Measurements from ENCODE around the gene KLHL33. TPM values are rescaled to one million over a fixed set of nuclear protein-coding genes. Genes with fewer than 3 reads are reported as not detected.

The KLHL33 gene
- total and polyA plus RNA-seq, 7 experiments from 2014 or later = 0.14 to 0.51 (median 0.23) TPM; not detected in 3

- no peaks in the 10 kb centered on the region for H3K9me3 ChIP-seq (ENCODE audit: control insufficient read depth in 2 of 3, low read length in 3 of 3)
- ATAC-seq = no peak
- POLR2A ChIA-PET = no interaction called here
- intact Hi-C loops (cut with micrococcal nuclease) = no loop called here
- Mint-ChIP-seq H3K27me3 (no peaks in the 10 kb centered on the region), H3K36me3 (peaks cover 21 to 73% (median 22%) of the 10 kb centered on the region in 5 donors), H3K9me3 (no peaks in the 10 kb centered on the region), H3K4me1 (no peaks in the 10 kb centered on the region), H3K4me3 (no peak overlapping the region), H3K27ac (peak overlapping the region in 1 of 9 donors; percentile 25)
- H3K27ac ChIP-seq (ENCODE audit: low read depth, low read length) = no peak overlapping the region
- H3K4me1 ChIP-seq (ENCODE audit: control insufficient read depth in 2 of 2, insufficient read depth in 2 of 2, low read length in 2 of 2) = no peaks in the 10 kb centered on the region
- peaks cover 17 to 97% (median 39%) of the 10 kb centered on the region in 3 experiments for H3K36me3 ChIP-seq (ENCODE audit: control insufficient read depth in 2 of 3, insufficient read depth in 3 of 3, low read length in 3 of 3)
- CTCF ChIA-PET = no interaction called here
- H3K4me3 ChIP-seq (ENCODE audit: low read length) = no peak overlapping the region
- no peak for DNase-seq
- H3K27me3 ChIP-seq (ENCODE audit: control insufficient read depth in 2 of 2, insufficient read depth in 2 of 2, low read length in 2 of 2) = no peaks in the 10 kb centered on the region
Observed at GRCh38 chr14:20380681-20381080, 55.3 kb downstream of the KLHL33 start.

- CTCF ChIA-PET = no interaction called here
- H3K27me3 Mint-ChIP-seq = no peaks in the 10 kb centered on the region
- Histone ChIP-seq H3K4me1 (ENCODE audit: control insufficient read depth in 2 of 2, insufficient read depth in 2 of 2, low read length in 2 of 2) (no peaks in the 10 kb centered on the region), H3K27ac (ENCODE audit: low read depth, low read length) (no peak overlapping the region), H3K36me3 (ENCODE audit: control insufficient read depth in 2 of 3, insufficient read depth in 3 of 3, low read length in 3 of 3) (peaks cover 17 to 96% (median 39%) of the 10 kb centered on the region in 3 experiments), H3K27me3 (ENCODE audit: control insufficient read depth in 2 of 2, insufficient read depth in 2 of 2, low read length in 2 of 2) (no peaks in the 10 kb centered on the region), H3K9me3 (ENCODE audit: control insufficient read depth in 2 of 3, low read length in 3 of 3) (no peaks in the 10 kb centered on the region), H3K4me3 (ENCODE audit: low read length) (no peak overlapping the region)
- no peak overlapping the region for H3K4me3 Mint-ChIP-seq
- H3K36me3 Mint-ChIP-seq = peaks cover 22 to 74% (median 24%) of the 10 kb centered on the region in 5 donors
- H3K9me3 Mint-ChIP-seq = no peaks in the 10 kb centered on the region
- intact Hi-C loops (cut with micrococcal nuclease) = no loop called here
- H3K27ac Mint-ChIP-seq = peak overlapping the region in 2 of 9 donors; percentile 2 to 46
- ATAC-seq (no peak), DNase-seq (no peak)
- no peaks in the 10 kb centered on the region for H3K4me1 Mint-ChIP-seq
- POLR2A ChIA-PET = interaction anchor here (1.2 kb wide), 1 partner anchor 8 kb away, joined by 3 read pairs; no protein-coding TSS in a partner anchor
Observed at GRCh38 chr14:20379743-20380142, 56.2 kb downstream of the KLHL33 start.

- H3K4me3 Mint-ChIP-seq = no peak overlapping the region
- no peak for ATAC-seq
- Histone ChIP-seq H3K4me3 (ENCODE audit: low read length) (no peak overlapping the region), H3K27me3 (ENCODE audit: control insufficient read depth in 2 of 2, insufficient read depth in 2 of 2, low read length in 2 of 2) (no peaks in the 10 kb centered on the region), H3K27ac (ENCODE audit: low read depth, low read length) (no peak overlapping the region), H3K36me3 (ENCODE audit: control insufficient read depth in 2 of 3, insufficient read depth in 3 of 3, low read length in 3 of 3) (peaks cover 14 to 95% (median 42%) of the 10 kb centered on the region in 3 experiments), H3K9me3 (ENCODE audit: control insufficient read depth in 2 of 3, low read length in 3 of 3) (no peaks in the 10 kb centered on the region), H3K4me1 (ENCODE audit: control insufficient read depth in 2 of 2, insufficient read depth in 2 of 2, low read length in 2 of 2) (no peaks in the 10 kb centered on the region)
- no peaks in the 10 kb centered on the region for H3K27me3 Mint-ChIP-seq
- peak overlapping the region in 1 of 9 donors; percentile 74 for H3K27ac Mint-ChIP-seq
- ChIA-PET CTCF (no interaction called here), POLR2A (no interaction called here)
- no peaks in the 10 kb centered on the region for H3K9me3 Mint-ChIP-seq
- intact Hi-C loops (cut with micrococcal nuclease) = no loop called here
- H3K4me1 Mint-ChIP-seq = no peaks in the 10 kb centered on the region
- DNase-seq = no peak
- peaks cover 24 to 72% (median 29%) of the 10 kb centered on the region in 5 donors for H3K36me3 Mint-ChIP-seq
Observed at GRCh38 chr14:20377171-20377570, 58.8 kb downstream of the KLHL33 start.

GRCh38 chr14:20376071-20376588 lies 59.8 kb downstream of the KLHL33 start:
- no peaks in the 10 kb centered on the region for H3K9me3 ChIP-seq (ENCODE audit: control insufficient read depth in 2 of 3, low read length in 3 of 3)
- H3K4me3 ChIP-seq (ENCODE audit: low read length) = no peak overlapping the region
- no peak for DNase-seq
- CTCF ChIA-PET = no interaction called here
- H3K4me1 Mint-ChIP-seq = no peaks in the 10 kb centered on the region
- H3K36me3 ChIP-seq (ENCODE audit: control insufficient read depth in 2 of 3, insufficient read depth in 3 of 3, low read length in 3 of 3) = peaks cover 13 to 95% (median 46%) of the 10 kb centered on the region in 3 experiments
- no peaks in the 10 kb centered on the region for H3K27me3 Mint-ChIP-seq
- peaks cover 23 to 73% (median 34%) of the 10 kb centered on the region in 5 donors for H3K36me3 Mint-ChIP-seq
- POLR2A ChIA-PET = no interaction called here
- intact Hi-C loops (cut with micrococcal nuclease) = no loop called here
- H3K27ac ChIP-seq (ENCODE audit: low read depth, low read length) = no peak overlapping the region
- H3K9me3 Mint-ChIP-seq = no peaks in the 10 kb centered on the region
- no peaks in the 10 kb centered on the region for H3K4me1 ChIP-seq (ENCODE audit: control insufficient read depth in 2 of 2, insufficient read depth in 2 of 2, low read length in 2 of 2)
- no peaks in the 10 kb centered on the region for H3K27me3 ChIP-seq (ENCODE audit: control insufficient read depth in 2 of 2, insufficient read depth in 2 of 2, low read length in 2 of 2)
- no peak for ATAC-seq
- no peak overlapping the region for H3K4me3 Mint-ChIP-seq
- peak overlapping the region in 1 of 9 donors; percentile 41 for H3K27ac Mint-ChIP-seq

Other genes starting within 250 kb of the KLHL33 start
- gene OR11G2, start 245.3 kb downstream of the KLHL33 start, total RNA-seq = not detected
- not detected for gene OR11G2, start 245.3 kb downstream of the KLHL33 start, polyA plus RNA-seq
- gene OR11H6, start 212.5 kb downstream of the KLHL33 start, total RNA-seq = not detected
- gene OR11H6, start 212.5 kb downstream of the KLHL33 start, polyA plus RNA-seq = not detected
- not detected for gene OR11H7, start 207.2 kb downstream of the KLHL33 start, total RNA-seq
- gene OR11H7, start 207.2 kb downstream of the KLHL33 start, polyA plus RNA-seq = not detected
- gene OR11H4, start 196.9 kb downstream of the KLHL33 start, total RNA-seq = not detected
- not detected for gene OR11H4, start 196.9 kb downstream of the KLHL33 start, polyA plus RNA-seq
- gene TTC5, start 130.2 kb downstream of the KLHL33 start, total RNA-seq = 10 to 100 TPM; 16.4 to 30.1 (median 20.3) TPM
- 10 to 100 TPM; 20.8 to 21.3 TPM for gene TTC5, start 130.2 kb downstream of the KLHL33 start, polyA plus RNA-seq
- 10 to 100 TPM; 19.1 to 29.8 (median 28.7) TPM for gene CCNB1IP1, start 102.9 kb downstream of the KLHL33 start, total RNA-seq
- gene CCNB1IP1, start 102.9 kb downstream of the KLHL33 start, polyA plus RNA-seq = 10 to 100 TPM; 14.8 to 21.4 TPM
- 10 to 100 TPM; 15.3 to 24.5 (median 21.3) TPM for gene PARP2, start 92.5 kb downstream of the KLHL33 start, total RNA-seq
- 10 to 100 TPM in 1 of 2 donors, 1 to 10 TPM in 1; 9.8 to 14.0 TPM for gene PARP2, start 92.5 kb downstream of the KLHL33 start, polyA plus RNA-seq
- gene TEP1, start 22.7 kb downstream of the KLHL33 start, total RNA-seq = 10 to 100 TPM; 23.5 to 56.0 (median 43.6) TPM
- 1 to 10 TPM in 1 of 2 donors, under 1 TPM in 1; 0.74 to 6.3 TPM for gene TEP1, start 22.7 kb downstream of the KLHL33 start, polyA plus RNA-seq
- gene OSGEP, start 18.6 kb upstream of the KLHL33 start, total RNA-seq = 10 to 100 TPM; 54.2 to 77.2 (median 69.1) TPM
- 10 to 100 TPM; 30.8 to 42.9 TPM for gene OSGEP, start 18.6 kb upstream of the KLHL33 start, polyA plus RNA-seq
- gene APEX1, start 19.1 kb upstream of the KLHL33 start, total RNA-seq = 100 to 1,000 TPM in 4 of 5 experiments, 10 to 100 TPM in 1; 97.4 to 159 (median 129) TPM
- 100 to 1,000 TPM; 161 to 205 TPM for gene APEX1, start 19.1 kb upstream of the KLHL33 start, polyA plus RNA-seq
- gene PIP4P1, start 25.3 kb upstream of the KLHL33 start, total RNA-seq = 10 to 100 TPM; 34.9 to 87.1 (median 74.2) TPM
- 10 to 100 TPM; 20.7 to 38.5 TPM for gene PIP4P1, start 25.3 kb upstream of the KLHL33 start, polyA plus RNA-seq
- gene PNP, start 33.2 kb upstream of the KLHL33 start, total RNA-seq = 100 to 1,000 TPM in 2 of 5 experiments, 10 to 100 TPM in 3; 58.9 to 179 (median 83.0) TPM
- gene PNP, start 33.2 kb upstream of the KLHL33 start, polyA plus RNA-seq = 10 to 100 TPM; 35.6 to 59.6 TPM
- gene RNASE10, start 69.4 kb upstream of the KLHL33 start, total RNA-seq = 1 to 10 TPM in 1 of 5 experiments, under 1 TPM in 4; 0.63 to 1.1 (median 0.70) TPM
- gene RNASE10, start 69.4 kb upstream of the KLHL33 start, polyA plus RNA-seq = not detected
- not detected for gene RNASE9, start 124.9 kb upstream of the KLHL33 start, total RNA-seq
- not detected for gene RNASE9, start 124.9 kb upstream of the KLHL33 start, polyA plus RNA-seq
- not detected for gene RNASE11, start 151.8 kb upstream of the KLHL33 start, total RNA-seq
- not detected for gene RNASE11, start 151.8 kb upstream of the KLHL33 start, polyA plus RNA-seq
- gene RNASE12, start 155.2 kb upstream of the KLHL33 start, total RNA-seq = not detected
- gene RNASE12, start 155.2 kb upstream of the KLHL33 start, polyA plus RNA-seq = not detected
- gene OR6S1, start 205.5 kb upstream of the KLHL33 start, total RNA-seq = not detected
- gene OR6S1, start 205.5 kb upstream of the KLHL33 start, polyA plus RNA-seq = not detected
- gene RNASE4, start 248.4 kb upstream of the KLHL33 start, total RNA-seq = 1 to 10 TPM in 1 of 5 experiments, under 1 TPM in 4; 0.17 to 4.2 (median 0.43) TPM
- gene RNASE4, start 248.4 kb upstream of the KLHL33 start, polyA plus RNA-seq = under 1 TPM in 1 of 2 donors, not detected in 1; 0.83 TPM

All from naive thymus-derived CD4-positive, alpha-beta T cell (primary cell).